C1 segment of cervical spinal cord (tissue), 14 donors: ENCODE data around the gene GORASP1.

Experiments
- DNase-seq, 14 donors: peaks; one replicate each; lab custom pipeline; 2025; lab: John Stamatoyannopoulos, UW

GORASP1 gene

DNA sequence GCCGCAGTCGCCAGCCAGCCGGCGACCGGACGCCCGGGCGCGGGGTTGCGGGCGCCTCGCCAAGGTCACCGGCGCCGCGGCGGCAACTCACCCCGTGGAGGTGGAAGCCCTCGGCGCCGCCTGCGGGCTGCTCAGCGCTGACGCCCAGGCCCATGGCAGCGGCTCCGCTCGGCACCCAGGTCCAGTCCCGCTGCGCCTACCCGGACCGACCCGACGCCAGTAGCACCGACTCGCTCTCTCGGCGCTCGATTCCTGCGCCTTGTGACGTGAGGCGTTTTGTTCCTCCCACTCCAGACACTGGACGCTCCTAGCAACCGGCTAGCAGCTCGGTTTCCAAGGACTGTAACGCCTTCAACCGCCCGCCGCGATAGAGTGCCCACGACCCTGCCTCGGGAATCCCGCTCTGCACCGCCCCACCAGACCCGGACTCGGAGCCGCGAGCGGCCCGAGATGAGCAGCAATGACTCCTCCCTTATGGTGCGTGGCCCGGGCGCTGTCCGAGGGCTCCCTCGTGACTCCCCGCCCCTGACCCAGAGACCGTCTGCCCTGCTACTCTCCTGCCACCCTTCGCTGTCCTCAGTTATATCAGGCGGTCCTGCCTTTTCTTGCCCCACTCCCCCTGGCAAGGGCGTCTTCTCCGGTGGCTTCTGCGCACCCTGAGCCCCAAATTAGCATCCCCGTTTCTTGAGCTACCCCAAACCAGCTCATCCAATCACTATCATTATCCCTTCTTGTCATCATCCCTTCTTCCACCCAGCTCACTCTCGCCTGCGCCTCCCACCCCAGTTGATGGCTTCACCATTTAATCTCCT lies at the start of gene GORASP1, which contains the start of gene TTC21A:
Gene GORASP1, minus strand, starts transcription at position 240 of the 812 bp plus-strand sequence. Its CDS starts 86 bp downstream, at position 154.
Gene TTC21A, plus strand, starts transcription at position 293 of the 812 bp plus-strand sequence. Its CDS starts 158 bp downstream, at position 451.
- DNase-seq: peak; percentile 8 to 91 (median 87)

DNA sequence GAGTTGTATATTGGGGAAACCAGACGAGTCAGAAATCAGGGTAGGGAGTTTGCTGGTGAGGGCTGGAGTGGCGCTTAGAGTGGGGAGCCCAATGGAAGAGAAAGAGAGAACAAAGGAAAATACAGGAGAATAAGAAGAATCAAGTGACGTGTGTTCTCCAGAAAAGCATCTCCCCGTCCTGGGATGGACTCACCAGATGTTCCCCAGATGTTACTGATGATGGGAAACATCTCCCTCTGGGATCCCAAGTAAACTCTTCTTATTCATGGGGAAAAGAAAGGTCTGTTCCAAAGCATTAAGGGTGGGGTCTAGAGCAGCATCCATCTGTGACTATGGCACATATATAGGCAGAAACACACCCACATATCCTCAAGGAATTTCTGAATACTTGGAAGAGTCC lies 49.0 kb upstream of the GORASP1 start:
- no peak for DNase-seq

DNA sequence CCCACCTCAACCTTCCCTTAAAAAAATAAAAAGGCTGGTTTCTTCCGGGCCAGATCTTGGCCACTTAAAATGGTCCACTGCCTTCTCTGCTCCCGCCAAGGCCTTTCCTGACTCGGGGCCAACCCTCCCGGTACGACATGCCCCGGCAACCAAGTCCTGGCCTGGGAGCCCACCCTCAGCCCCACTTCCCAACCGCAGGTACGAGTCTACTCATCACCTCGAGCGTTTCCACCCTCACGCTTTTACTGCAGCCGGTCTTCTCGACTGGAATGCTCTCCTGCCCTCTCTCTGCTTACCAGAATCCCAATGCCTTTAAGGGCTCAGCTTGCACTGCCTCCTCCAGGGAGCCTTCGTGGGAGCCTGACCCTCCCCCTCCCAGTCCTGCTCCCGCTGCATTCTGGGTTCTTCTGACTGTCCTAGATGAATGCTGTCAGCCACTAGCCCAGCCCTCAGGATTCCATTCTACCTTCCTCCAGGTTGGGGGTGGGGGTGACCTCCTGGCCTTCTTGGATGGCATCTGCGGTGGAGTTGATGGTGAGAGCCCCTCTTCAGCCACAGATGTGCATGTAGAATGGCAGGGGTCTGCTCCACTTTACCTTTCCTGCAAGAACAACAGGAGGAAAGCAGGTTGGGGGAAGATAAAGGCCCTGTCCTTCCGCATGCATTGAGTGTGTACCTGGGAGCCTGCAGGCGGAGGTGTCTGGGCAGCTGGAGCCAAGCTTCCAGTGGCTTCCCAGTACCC lies 47.0 kb upstream of the GORASP1 start:
- DNase-seq: peak in 1 of 14 donors; percentile 21

DNA sequence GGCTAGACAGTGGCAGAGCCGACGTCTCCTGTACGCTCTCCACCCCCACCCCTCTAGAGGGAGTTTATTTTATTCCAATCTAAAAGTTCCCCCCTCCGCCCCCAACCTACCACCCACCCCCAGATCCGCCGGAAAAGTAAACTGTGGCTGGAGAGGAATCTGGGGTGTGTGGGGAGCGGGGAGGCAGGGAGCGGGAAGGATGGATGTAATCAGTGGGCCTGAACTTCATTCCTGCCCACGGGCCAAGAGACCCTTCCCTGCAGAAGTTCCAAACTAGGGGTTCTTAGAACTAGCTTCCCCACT lies 46.5 kb upstream of the GORASP1 start:
- no peak for DNase-seq

DNA sequence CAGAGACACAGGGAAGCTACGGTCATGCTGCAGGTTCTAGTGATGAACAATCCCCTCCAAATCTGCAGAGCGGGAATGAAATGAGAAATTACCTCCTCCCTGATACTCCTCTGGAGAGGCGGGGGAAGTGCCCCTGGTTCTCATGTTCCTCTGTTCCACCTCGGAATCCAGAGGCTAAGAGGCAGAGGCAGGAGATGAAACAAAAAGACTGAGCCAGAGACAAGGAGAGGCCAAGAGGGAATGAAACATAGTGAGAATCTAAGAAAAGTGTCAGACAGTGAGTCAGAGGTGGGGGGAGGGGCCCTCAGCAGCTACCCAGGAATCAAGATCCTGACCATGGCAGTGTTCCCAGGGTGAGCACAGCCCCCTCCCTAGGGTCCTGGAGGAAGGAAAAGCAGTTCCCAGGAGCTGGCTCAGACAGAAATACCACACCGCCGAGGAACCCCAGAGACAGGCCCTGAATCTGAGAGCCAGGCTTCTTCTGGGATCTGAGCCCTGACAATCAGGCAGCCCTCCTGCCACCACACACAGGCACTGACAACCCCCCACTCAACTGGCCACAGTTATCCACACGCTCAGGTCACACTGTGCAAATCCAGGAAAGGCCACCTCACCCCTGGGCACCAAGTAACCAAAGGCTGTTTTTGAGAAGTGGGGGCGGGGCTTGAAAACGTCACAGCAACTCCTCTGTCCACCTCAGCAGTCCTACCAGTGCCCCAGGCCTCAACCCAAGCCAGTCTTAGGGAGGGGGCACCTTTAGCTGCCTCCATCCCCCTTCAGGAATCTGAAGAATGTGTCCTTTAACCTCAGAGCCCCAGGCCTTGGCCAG lies 43.6 kb upstream of the GORASP1 start:
- DNase-seq: peak in 12 of 14 donors; percentile 20 to 96 (median 76)

DNA sequence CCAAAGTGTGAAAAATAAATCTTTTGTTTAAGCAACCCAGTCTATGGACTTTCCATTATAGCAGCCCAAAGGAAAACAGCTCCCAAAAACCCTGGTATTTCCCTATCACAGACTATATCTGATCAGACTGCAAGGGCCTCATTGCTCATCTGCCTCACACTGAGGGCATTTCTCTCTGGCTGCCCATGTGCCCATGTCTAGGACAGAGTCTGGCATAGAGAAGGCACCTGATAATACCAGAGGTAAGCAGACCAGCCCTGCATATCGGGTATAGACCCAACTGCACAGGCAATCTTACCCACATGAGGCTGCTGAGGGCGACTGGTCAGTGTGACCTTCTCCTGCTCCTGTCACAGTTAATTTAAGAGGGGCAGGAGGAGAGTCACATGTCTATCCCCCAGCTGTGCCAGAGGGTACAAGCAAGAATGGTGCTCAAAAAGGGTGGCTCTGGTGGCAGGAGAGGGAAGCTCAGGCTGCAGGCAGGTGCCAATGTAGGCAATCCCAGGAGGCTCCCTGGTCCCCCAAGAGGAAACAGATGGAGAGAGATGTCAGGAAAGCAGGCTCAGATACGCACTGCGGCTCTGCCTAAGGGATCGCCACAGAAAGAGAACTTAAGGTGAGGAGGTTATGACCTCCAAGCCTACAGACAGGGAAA lies 42.8 kb upstream of the GORASP1 start:
- DNase-seq: peak in 1 of 14 donors; percentile 23

DNA sequence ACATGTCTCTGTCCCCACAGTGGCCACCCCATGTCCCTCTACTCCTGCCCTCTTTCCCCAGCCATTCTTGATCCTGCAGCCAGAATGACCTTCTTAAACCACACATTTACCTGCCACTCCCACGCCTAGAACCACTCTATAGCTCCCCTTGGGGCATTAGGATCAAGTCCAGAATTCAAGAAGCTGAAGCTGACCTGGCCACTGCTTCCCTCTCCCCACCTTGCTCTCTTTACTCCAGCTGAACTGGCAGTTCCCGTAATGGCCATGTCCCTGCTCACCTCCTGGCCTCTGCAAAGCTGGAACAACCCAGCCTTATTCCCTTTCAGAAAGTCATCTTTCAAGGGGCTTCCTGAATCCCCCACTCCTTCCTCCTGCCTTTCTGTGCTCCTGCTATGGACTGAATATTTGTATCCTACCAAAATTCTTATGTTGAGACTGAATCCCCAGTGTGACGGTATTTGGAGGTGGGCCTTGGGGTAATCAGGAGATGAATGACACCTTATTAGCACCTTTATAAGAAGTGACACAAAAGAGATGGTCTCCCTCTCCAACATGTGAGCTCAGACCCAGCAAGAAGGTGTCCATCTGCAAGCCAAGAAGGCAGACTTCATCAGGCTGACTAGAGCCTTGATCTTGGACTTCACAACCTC lies 42.2 kb upstream of the GORASP1 start:
- no peak for DNase-seq

DNA sequence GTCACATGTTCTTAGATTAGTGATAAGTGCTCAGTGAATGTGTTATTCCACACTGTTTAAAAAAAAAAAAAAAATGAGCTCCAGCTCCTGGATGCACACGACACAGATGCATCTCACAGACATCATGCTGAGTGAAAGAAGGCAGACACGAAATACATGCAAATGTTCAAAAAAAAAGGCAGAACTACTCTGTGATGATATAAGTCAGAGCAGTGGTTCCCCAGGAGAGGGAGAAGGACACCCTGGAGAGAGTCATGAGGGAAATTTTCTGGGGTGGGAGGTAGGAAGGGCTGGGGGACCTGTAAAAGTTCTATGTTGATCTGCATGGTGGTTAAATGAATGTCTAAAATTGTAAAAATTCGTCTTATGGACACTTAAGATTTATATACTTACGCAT lies 41.6 kb upstream of the GORASP1 start:
- DNase-seq: no peak

DNA sequence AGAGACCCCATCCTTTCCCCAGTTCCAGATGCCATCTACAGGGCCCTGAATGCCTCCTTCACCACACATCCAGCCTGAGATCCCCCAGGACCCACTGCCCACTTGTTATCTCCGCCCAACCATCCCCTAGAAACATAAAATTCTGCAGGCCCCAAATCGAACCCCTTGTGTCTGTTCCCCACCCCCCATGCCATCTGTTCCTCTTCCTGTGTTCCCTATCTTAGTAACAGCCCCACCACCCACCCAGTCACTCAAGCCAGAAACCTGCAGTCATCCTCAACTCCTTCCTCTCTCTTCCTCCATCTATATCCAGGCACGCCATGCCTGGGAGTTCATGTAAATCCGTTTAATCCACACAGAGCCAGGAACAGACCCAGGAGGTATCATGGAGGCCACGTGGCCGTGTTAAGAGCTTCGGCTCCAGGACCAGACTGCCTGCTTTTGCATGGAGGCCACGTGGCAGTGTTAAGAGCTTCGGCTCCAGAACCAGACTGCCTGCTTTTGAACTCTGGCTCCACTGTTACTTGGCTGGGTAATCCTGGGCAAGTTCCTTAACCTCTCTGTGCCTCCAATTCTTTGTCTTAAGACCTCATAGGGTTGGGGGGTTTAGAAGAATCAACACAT lies 41.1 kb upstream of the GORASP1 start:
- peak in 2 of 14 donors; percentile 25 to 59 for DNase-seq

DNA sequence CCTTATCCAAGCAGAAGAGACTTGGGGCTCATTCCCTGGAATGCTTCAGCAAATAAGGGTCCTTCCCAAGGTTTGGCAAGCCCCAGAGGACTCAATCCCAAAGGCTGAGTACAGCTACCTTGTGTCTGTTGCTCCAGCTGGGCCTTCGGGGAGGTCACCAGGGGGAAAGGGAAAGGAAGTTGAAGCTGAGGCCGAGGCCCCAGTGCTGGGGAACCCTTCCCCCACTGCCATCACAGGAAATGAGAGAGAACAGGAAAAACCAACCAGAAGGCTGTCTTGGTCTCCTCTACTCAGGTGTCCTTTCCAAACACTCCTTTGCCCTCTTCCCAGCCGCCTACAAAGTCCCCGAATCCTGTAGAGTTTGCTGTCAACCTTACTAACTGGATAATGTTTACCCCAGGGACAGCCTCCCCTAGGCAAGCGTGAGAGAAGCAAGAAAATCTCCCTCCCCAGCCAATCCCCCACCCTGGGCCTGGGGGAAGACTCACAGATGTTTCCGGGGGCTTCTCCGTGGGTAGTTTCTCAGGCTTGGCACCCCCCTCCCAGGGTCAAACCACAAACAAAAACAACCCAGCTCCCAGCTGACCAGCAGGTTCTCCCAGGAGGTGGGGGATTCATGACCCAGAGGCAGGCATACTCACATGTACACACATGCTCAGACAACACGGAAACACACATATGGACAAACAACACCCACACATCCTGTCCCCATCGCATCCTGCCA lies 40.4 kb upstream of the GORASP1 start:
- peak in 4 of 14 donors; percentile 30 to 56 (median 48) for DNase-seq

DNA sequence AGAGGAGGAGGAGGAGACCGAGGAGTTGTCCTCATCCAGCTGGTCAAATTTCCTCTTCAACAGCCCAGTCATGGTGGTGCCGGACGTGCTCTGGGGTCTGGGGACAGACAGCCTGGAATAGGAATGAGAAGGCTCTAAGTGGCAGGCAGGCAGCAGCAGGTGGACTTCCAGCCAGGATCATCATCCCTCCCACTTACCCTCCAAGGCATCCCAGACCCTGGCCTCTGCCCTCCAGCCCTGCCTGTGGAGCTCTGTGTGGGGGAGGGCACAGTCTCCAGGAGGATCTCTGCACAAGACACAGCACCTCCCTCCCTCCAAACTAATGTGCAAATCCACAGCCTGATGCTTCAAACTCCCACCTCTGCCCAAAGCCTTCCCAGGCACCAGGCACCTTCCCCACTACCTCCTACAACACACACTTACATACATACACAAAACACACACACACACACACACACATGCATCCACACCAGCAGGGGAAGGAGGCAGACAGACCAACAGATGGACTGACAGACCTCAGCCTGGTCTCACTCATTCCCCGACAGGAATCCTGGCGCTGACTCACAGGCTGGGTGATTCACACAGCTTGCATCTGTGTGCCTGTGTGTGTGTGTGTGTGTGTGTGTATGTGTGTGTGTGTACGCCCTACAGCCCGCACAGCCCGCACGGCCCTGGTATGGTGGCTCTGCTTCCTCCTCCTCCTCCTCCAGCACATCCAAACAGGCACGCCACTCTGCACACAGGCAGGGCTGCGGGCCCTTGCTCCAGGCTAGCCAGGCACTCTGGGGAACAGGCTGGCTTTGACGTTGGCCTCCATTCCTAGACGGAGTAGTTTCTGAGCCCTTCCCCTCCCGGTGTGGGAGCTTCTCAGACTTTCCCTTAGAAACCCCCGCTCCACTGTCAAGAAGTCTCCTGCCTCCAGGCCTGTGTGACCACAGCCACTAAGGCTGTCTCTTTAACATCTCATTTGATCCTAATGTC lies 39.5 kb upstream of the GORASP1 start:
- peak in 4 of 14 donors; percentile 46 to 87 (median 64) for DNase-seq

DNA sequence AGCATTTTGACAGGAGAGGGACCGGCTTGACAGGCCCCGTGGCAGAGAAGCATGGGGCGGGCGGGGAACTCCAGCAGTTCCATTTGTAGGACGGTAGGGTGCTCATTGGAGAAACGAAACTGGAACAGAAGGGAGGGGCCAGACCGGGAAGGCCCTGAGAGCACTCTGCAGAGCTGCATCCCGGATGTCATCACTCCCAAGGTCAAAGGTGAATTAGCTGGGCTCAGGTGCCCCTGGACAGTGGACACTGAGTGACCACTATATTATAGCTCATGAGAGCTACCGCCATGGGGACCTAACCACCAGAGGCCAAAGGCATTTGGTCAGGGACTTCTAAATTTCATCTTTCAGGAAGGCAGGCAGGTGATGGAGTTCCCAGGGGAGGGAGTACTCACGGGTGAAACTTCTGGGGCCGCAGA lies 38.7 kb upstream of the GORASP1 start:
- no peak for DNase-seq

DNA sequence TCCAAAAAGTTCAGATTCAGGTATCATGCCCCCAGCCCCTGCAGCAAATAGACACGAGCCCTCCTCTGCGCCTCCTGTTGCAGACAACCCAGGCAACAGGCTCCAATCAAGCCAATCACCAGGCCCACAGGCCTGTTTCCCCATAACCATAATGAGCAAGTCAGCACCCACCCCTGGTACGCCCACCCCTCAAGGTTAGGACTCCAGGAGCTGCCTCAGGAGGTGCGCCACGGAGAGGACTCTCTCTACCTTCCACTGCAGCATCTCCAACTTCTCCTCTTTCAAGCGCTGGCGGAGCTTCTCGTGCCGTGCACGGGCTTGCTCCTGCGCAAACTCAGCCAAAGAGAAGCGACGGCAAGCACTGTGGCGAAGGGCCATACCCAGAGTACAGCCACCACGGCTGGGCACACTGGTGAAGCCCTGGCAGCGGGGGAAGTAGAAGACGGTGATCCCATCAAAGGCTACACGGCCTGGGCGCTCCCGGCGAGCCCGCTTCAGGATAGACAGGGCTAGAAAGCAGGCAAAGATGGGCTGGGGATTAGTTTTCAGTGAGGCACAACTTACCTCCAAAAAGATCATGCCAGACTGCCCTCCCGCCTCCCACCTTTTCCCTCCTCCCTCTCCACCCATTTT lies 37.4 kb upstream of the GORASP1 start:
- no peak for DNase-seq

DNA sequence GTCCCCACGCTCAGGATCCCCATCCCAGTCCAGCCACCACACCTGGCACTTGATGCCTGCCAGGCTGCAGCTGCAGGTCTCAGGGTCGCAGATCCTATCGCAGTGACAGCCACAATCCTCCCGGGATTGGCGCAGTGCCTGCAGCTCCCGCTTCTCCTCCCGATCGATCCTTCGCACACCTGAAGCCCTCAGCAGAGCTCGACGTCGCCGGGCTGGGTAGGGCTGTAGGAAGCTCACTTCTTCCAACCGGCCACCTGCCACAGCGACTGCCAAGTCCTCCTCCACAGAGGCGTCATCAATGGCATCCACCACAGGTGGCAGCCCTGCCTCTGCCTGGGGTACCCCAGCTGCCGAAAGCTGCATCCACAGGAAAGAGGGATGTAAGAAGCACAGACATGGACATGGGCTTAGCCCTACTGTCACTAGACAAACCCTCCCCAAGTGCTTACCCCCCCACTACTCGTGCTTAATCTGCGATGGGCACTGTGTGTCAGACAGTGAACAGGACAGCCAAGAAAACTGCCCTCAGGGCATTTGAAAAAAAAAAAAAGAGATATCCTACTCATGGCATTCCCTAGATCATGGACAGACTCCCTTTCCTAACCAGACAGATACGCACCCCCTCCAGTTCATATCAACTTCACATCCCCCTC lies 36.8 kb upstream of the GORASP1 start:
- no peak for DNase-seq

DNA sequence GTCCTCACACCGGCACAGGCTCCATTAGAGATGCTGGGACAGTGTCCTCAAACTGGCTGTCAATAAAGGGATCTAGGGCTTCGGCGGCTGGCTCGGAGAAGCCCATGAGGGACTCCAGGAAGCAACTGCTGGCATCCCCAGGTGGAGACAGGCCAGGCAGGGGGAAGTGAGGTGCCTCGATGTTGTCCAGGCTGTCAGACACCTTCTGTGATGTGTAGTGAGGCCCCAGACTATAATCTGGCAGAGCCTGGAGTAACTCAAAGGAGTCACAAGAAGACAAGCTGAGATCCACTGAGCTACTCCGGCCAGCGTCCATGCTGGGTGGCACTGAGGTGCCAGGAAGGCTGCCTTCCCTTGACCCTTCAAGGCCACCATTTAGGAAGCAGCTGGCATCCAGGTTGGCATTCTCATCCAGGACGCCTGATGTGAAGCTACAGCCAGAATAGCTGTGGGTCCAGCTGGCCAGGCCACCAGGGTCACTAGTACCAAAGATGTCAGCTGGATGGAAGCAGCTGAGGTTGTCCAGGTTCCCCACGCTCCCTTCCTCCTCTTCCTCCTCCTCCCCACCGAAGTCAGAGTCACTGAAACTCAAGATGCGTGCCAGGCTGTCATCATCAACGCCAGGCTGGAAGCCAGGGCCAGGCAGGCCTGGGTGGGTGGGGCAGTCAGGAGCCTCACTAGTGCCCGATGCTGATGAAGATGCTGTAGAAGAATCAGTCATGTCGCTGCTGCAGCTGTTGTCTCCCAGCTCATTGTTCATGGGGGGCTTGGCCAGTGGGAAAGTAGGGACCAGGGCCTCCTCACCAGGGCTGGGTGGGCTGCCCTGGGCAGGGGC lies 35.8 kb upstream of the GORASP1 start:
- DNase-seq: peak in 1 of 14 donors; percentile 9

DNA sequence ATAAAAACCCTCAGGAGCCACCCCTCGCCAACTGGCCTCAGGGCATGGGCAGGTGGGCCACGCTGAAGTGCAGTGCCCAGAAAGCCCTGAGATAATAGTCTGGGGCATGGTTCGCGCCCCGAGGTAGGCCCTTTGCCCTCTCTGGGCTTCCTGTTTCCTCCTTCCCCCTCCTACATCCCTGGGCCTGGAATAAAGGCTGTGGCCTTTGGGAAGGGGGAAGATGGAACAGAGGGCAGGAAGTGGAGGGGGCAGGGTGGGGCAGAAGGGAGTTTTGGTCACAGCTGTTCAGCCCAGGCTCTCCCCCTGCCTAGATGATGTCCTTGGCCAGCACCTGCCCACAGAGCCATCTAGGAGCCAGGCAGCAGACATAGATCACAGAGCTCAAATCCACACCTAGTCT lies 34.6 kb upstream of the GORASP1 start:
- no peak for DNase-seq
